B cell (primary cell): ENCODE measurements around the gene DNASE2B. TPM values are rescaled to one million over a fixed set of nuclear protein-coding genes. Genes with fewer than 3 reads are reported as not detected.

Source experiments
- ATAC-seq: fragments of 200-7000 bp; cut with Tn5 transposase; one replicate; pipeline ENCODE4 v1.10.0; 2021; ENCODE audit warnings: low read depth, mild to moderate bottlenecking, moderate number of reproducible peaks, moderate library complexity
- CTCF ChIA-PET: fragments of 350-600 bp; sonication (Branson Sonifier 250); formaldehyde crosslinking; loops from one replicate; lab custom pipeline; 2021; ENCODE audit warnings: antibody characterized with exemption, inconsistent platforms; lab: Charles Lee
- POLR2A ChIA-PET: fragments of 350-600 bp; sonication (Branson Sonifier 250); formaldehyde crosslinking; loops from one replicate; lab custom pipeline; 2021; ENCODE audit warnings: antibody characterized with exemption; lab: Charles Lee
- DNase-seq: peaks from one replicate; pipeline ENCODE4 v3.0.0; 2013
- H2AFZ ChIP-seq: 2 replicates; pipeline ENCODE4 v1.6.1; 2012; ENCODE audit warnings: mild to moderate bottlenecking, low read depth, low read length; ENCODE audit not compliant: insufficient read depth, poor library complexity, severe bottlenecking
- H3K27ac ChIP-seq, 2 donors: 1 replicate in 1 of 2; 2 replicates in 1 of 2; pipeline ENCODE4 v1.5.1; 2012 to 2013; ENCODE audit warnings: low read length in 2 of 2, mild to moderate bottlenecking in 2 of 2, moderate library complexity in 1 of 2
- H3K27me3 ChIP-seq, 4 experiments: fragments of 200-600 bp in 1 of 4; sonication (generic) in 1 of 4; replicated peaks in 1 of 4; 1 replicate in 2 of 4; 2 replicates in 2 of 4; pipeline versions ENCODE4 v1.6.1 to v1.7.0; 2013 to 2016; ENCODE audit warnings: low read length in 3 of 4, mild to moderate bottlenecking in 2 of 4, mixed read lengths in 1 of 4, moderate library complexity in 1 of 4; ENCODE audit not compliant: insufficient read depth in 4 of 4, control insufficient read depth in 3 of 4; ENCODE audit errors: control extremely low read depth in 1 of 4
- H3K36me3 ChIP-seq, 2 experiments: replicated peaks in 1 of 2; 1 replicate in 1 of 2; 2 replicates in 1 of 2; pipeline versions ENCODE4 v1.6.1 to v1.7.1; 2013; ENCODE audit warnings: low read length in 1 of 2; ENCODE audit not compliant: insufficient read depth in 2 of 2, control insufficient read depth in 1 of 2; ENCODE audit errors: control extremely low read depth in 1 of 2, extremely low read depth in 1 of 2
- H3K4me1 ChIP-seq, 2 donors: fragments of 200-600 bp in 1 of 2; sonication (generic) in 1 of 2; 1 replicate in 1 of 2; 2 replicates in 1 of 2; pipeline versions ENCODE4 v1.5.1 to v1.6.1; 2013 to 2017; ENCODE audit warnings: low read length in 2 of 2; ENCODE audit not compliant: control insufficient read depth in 2 of 2, insufficient read depth in 2 of 2
- H3K4me2 ChIP-seq: replicated peaks from 2 replicates; pipeline ENCODE3; 2012; ENCODE audit warnings: mild to moderate bottlenecking, low read depth, low read length; ENCODE audit not compliant: poor library complexity, severe bottlenecking
- H3K4me3 ChIP-seq, 5 experiments: fragments of 200-600 bp in 1 of 5; sonication (generic) in 1 of 5; 1 replicate in 3 of 5; 2 replicates in 2 of 5; pipeline versions ENCODE4 v1.5.1 to v1.7.0; 2011 to 2016; ENCODE audit warnings: low read length in 4 of 5, mild to moderate bottlenecking in 4 of 5, low read depth in 2 of 5, control low read depth in 1 of 5, moderate library complexity in 1 of 5; ENCODE audit not compliant: insufficient read depth in 1 of 5; ENCODE audit errors: control extremely low read depth in 1 of 5, extremely low read depth in 1 of 5
- H3K79me2 ChIP-seq: fragments of 200-600 bp; sonication (generic); one replicate; pipeline ENCODE4 v1.6.0; 2016; ENCODE audit warnings: low read length; ENCODE audit not compliant: control insufficient read depth, insufficient read depth
- H3K9ac ChIP-seq: fragments of 200-600 bp; sonication (generic); 2 replicates; pipeline ENCODE4 v1.6.1; 2017; ENCODE audit warnings: mild to moderate bottlenecking, low read length, moderate library complexity
- H3K9me3 ChIP-seq, 3 donors: one replicate each; pipeline versions ENCODE4 v1.6.1 to v1.7.1; 2013; ENCODE audit warnings: low read length in 2 of 3; ENCODE audit not compliant: control insufficient read depth in 2 of 3, insufficient read depth in 1 of 3; ENCODE audit errors: control extremely low read depth in 1 of 3
- H4K20me1 ChIP-seq: 2 replicates; pipeline ENCODE4 v1.6.0; 2012; ENCODE audit warnings: mild to moderate bottlenecking, low read length; ENCODE audit not compliant: insufficient read depth, control insufficient read depth, poor library complexity, severe bottlenecking
- H3K27ac Mint-ChIP-seq: one replicate; pipeline ENCODE4 v1.8.0; 2021; ENCODE audit warnings: mixed read lengths
- H3K27me3 Mint-ChIP-seq: one replicate; pipeline ENCODE4 v1.8.0; 2021; ENCODE audit warnings: mixed read lengths
- H3K4me1 Mint-ChIP-seq: one replicate; pipeline ENCODE4 v1.8.0; 2021; ENCODE audit warnings: mixed read lengths
- H3K4me3 Mint-ChIP-seq: one replicate; pipeline ENCODE4 v1.8.0; 2021; ENCODE audit warnings: mixed read lengths
- H3K9me3 Mint-ChIP-seq: one replicate; pipeline ENCODE4 v1.8.0; 2022; ENCODE audit warnings: mixed read lengths; ENCODE audit not compliant: insufficient read depth
- EZH2 ChIP-seq: IDR thresholded peaks from 2 replicates; pipeline ENCODE4 v1.6.1; 2012; ENCODE audit warnings: borderline replicate concordance, low read depth, mild to moderate bottlenecking, moderate library complexity, low read length; ENCODE audit not compliant: insufficient read depth, poor library complexity, severe bottlenecking
- WGBS: methylation state at CpG from one replicate; pipeline ENCODE4 v1.1.5; 2013; ENCODE audit warnings: missing lambda C conversion rate; ENCODE audit not compliant: insufficient coverage; 5-methylcytosine and 5-hydroxymethylcytosine counted together
- intact Hi-C: fragments of 100-400 bp; cut with micrococcal nuclease; formaldehyde crosslinking; loops from one replicate; pipeline ENCODE4 v1.10.0; 2022
- polyA plus RNA-seq: library from polyadenylated mRNA; depleted of rRNA; stranded (reverse); fragments of >200 nt; gene quantifications from 2 replicates; pipeline ENCODE4 v1.2.3, GENCODE V29; 2012
- total RNA-seq, 2 donors: library from RNA; stranded (reverse); fragments of 120-200 nt in 1 of 2; gene quantifications; 1 replicate in 1 of 2; 2 replicates in 1 of 2; pipeline versions ENCODE4 v1.2.3 to v1.2.4, GENCODE V29; 2013 to 2022
- TF ChIP-seq, protein P1 (sequence below): fragments of 200-600 bp; IDR thresholded peaks from one replicate; pipeline ENCODE4 v1.8.0; 2022; ENCODE audit warnings: antibody characterized with exemption, mild to moderate bottlenecking

DNASE2B gene
- total and polyA plus RNA-seq, 2 donors (not counting 1 experiment from before 2014, with no cell fraction given): not detected

DNA sequence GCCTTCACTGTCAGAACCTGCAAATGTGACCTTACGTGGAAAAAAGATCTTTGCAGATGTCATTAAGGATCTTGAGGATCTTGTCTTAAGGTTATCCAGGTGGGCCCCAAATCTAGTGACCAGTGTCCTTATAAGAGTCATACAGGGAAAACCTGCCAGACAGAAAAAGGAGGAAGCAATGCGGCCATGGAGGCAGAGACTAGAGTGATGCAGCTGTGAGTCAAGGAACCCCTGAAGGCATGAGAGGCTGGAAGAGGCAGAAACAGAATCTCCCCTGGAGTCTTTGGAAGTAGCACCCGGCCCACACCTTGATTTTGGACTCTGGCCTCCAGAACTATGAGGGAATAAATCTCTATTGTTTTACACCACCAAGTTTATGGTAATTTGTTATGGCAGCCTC is 36.5 kb upstream of the DNASE2B start:
- H4K20me1 ChIP-seq: no peaks in the 10 kb centered on the region
- Mint-ChIP-seq H3K4me3 (no peak overlapping the region), H3K27ac (no peak overlapping the region), H3K4me1 (no peaks in the 10 kb centered on the region), H3K27me3 (peaks cover 5% of the 10 kb centered on the region), H3K9me3 (no peaks in the 10 kb centered on the region)
- H3K36me3 ChIP-seq: no peaks in the 10 kb centered on the region
- ChIA-PET POLR2A (no interaction called here), CTCF (no interaction called here)
- H3K4me2 ChIP-seq: no peak overlapping the region
- no peak overlapping the region for H3K27ac ChIP-seq
- H3K27me3 ChIP-seq: no peaks in the 10 kb centered on the region
- no peak overlapping the region for H3K9ac ChIP-seq
- H3K4me1 ChIP-seq: no peaks in the 10 kb centered on the region
- no peaks in the 10 kb centered on the region for H3K79me2 ChIP-seq
- TF ChIP-seq EZH2: no peak
- TF ChIP-seq, protein P1, sequence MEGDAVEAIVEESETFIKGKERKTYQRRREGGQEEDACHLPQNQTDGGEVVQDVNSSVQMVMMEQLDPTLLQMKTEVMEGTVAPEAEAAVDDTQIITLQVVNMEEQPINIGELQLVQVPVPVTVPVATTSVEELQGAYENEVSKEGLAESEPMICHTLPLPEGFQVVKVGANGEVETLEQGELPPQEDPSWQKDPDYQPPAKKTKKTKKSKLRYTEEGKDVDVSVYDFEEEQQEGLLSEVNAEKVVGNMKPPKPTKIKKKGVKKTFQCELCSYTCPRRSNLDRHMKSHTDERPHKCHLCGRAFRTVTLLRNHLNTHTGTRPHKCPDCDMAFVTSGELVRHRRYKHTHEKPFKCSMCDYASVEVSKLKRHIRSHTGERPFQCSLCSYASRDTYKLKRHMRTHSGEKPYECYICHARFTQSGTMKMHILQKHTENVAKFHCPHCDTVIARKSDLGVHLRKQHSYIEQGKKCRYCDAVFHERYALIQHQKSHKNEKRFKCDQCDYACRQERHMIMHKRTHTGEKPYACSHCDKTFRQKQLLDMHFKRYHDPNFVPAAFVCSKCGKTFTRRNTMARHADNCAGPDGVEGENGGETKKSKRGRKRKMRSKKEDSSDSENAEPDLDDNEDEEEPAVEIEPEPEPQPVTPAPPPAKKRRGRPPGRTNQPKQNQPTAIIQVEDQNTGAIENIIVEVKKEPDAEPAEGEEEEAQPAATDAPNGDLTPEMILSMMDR: no peak
- no peak overlapping the region for H3K4me3 ChIP-seq
- intact Hi-C loops: no loop called here
- no peak for DNase-seq
- 100% methylated on average over 2 of the region's 3 CpGs for WGBS
- H2AFZ ChIP-seq: no peak overlapping the region
- ATAC-seq: no peak
- no peaks in the 10 kb centered on the region for H3K9me3 ChIP-seq

DNA sequence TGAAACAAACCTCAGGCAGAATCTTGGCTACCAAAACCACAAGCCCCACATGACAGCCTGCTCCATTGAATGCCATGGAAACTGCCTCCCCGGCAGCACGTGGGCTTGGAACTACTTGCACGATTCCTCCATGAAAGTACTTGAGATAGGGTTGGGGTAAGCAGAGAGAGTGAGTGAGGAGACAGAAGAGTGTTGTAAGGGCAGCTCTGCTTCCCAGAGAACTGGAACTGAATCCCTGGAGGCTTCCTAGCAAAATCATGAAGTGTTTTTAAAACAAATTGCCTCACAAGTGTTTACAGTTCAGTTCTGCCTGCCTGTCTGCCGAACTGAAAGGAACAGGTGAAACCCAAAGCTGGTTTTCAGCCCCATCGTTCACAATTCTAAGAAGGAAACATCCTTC is 35.3 kb upstream of the DNASE2B start:
- Histone ChIP-seq H3K36me3 (no peaks in the 10 kb centered on the region), H3K4me1 (no peaks in the 10 kb centered on the region), H3K4me2 (no peak overlapping the region), H3K27ac (no peak overlapping the region), H4K20me1 (no peaks in the 10 kb centered on the region), H2AFZ (no peak overlapping the region), H3K9me3 (no peaks in the 10 kb centered on the region), H3K4me3 (no peak overlapping the region), H3K79me2 (no peaks in the 10 kb centered on the region), H3K27me3 (no peaks in the 10 kb centered on the region), H3K9ac (no peak overlapping the region)
- 31% methylated on average over 4 of the region's 5 CpGs for WGBS
- no peak for DNase-seq
- ChIA-PET POLR2A (no interaction called here), CTCF (no interaction called here)
- Mint-ChIP-seq H3K27ac (no peak overlapping the region), H3K9me3 (no peaks in the 10 kb centered on the region), H3K27me3 (peaks cover 5% of the 10 kb centered on the region), H3K4me3 (no peak overlapping the region), H3K4me1 (no peaks in the 10 kb centered on the region)
- intact Hi-C loops: no loop called here
- TF ChIP-seq EZH2: no peak
- TF ChIP-seq, protein P1: no peak
- no peak for ATAC-seq
